Endothelial cell of umbilical vein (primary cell): Measurements from ENCODE around the gene SDK2. TPM values are rescaled to one million over a fixed set of nuclear protein-coding genes. Genes with fewer than 3 reads are reported as not detected.

Experiments
- BruUV-seq: library from RNA; stranded (reverse); fragments of 400-500 nt; replicated peaks from 2 replicates; lab custom pipeline; 2021; lab: Mats Ljungman, UMichigan
- CTCF ChIA-PET: fragments of 300-600, 350-600 bp; sonication (Branson Sonifier 250); formaldehyde crosslinking; loops from one replicate; lab custom pipeline; 2021; ENCODE audit warnings: antibody characterized with exemption, inconsistent platforms; lab: Charles Lee
- POLR2A ChIA-PET: fragments of 300-600, 350-600 bp; sonication (Branson Sonifier 250); formaldehyde crosslinking; loops from one replicate; lab custom pipeline; 2021; ENCODE audit warnings: antibody characterized with exemption, inconsistent platforms; lab: Charles Lee
- DNase-seq: peaks from one replicate; pipeline ENCODE4 v3.0.0-alpha.2; 2011; ENCODE audit warnings: low read depth, low spot score
- FAIRE-seq: peaks from 2 replicates; lab custom pipeline; 2011; peaks lifted over from hg19 to GRCh38; lab: Jason Lieb, UNC
- H2AFZ ChIP-seq: 2 replicates; pipeline ENCODE4 v1.6.0; 2012; ENCODE audit warnings: low read depth, low read length, control low read depth, inconsistent platforms
- H3K27ac ChIP-seq: 2 replicates; pipeline ENCODE4 v1.5.1; 2011; ENCODE audit warnings: low read depth, mild to moderate bottlenecking, control low read depth, low read length, moderate library complexity; ENCODE audit not compliant: insufficient read depth
- H3K27me3 ChIP-seq, 2 experiments: 2 replicates each; pipeline versions ENCODE4 v1.6.0 to v1.6.1; 2011; ENCODE audit warnings: low read length in 2 of 2, mixed read lengths in 1 of 2; ENCODE audit not compliant: control insufficient read depth in 2 of 2, insufficient read depth in 2 of 2
- H3K36me3 ChIP-seq, 2 experiments: 2 replicates in 1 of 2; 3 replicates in 1 of 2; pipeline ENCODE4 v1.5.1; 2011; ENCODE audit warnings: low read length in 2 of 2, mild to moderate bottlenecking in 1 of 2, moderate library complexity in 1 of 2; ENCODE audit not compliant: control insufficient read depth in 2 of 2, insufficient read depth in 2 of 2; ENCODE audit errors: extremely low read depth in 1 of 2
- H3K4me1 ChIP-seq: 3 replicates; pipeline ENCODE4 v1.5.1; 2011; ENCODE audit warnings: mild to moderate bottlenecking, low read length; ENCODE audit not compliant: control insufficient read depth, insufficient read depth; ENCODE audit errors: extremely low read depth
- H3K4me2 ChIP-seq: 2 replicates; pipeline ENCODE4 v1.6.1; 2011; ENCODE audit warnings: low read length, control low read depth, mixed read lengths; ENCODE audit not compliant: insufficient read depth
- H3K4me3 ChIP-seq, 3 experiments: fragments of 200-600 bp in 1 of 3; sonication (generic), shearing (Covaris generic) in 1 of 3; replicated peaks in 1 of 3; 2 replicates each; pipeline ENCODE4 v1.5.1; 2011 to 2016; ENCODE audit warnings: control low read depth in 3 of 3, low read length in 3 of 3, mild to moderate bottlenecking in 2 of 3, inconsistent platforms in 1 of 3, low read depth in 1 of 3, moderate library complexity in 1 of 3; ENCODE audit not compliant: insufficient read depth in 1 of 3
- H3K79me2 ChIP-seq: 2 replicates; pipeline ENCODE4 v1.6.0; 2012; ENCODE audit warnings: low read length, inconsistent platforms; ENCODE audit not compliant: control insufficient read depth, insufficient read depth
- H3K9ac ChIP-seq: replicated peaks from 2 replicates; pipeline ENCODE3; 2011; ENCODE audit warnings: low read length, control low read depth; ENCODE audit not compliant: insufficient read depth; ENCODE audit errors: extremely low read depth
- H3K9me1 ChIP-seq: replicated peaks from 3 replicates; pipeline ENCODE4 v1.6.0; 2011; ENCODE audit warnings: mild to moderate bottlenecking, low read length; ENCODE audit not compliant: control insufficient read depth, insufficient read depth; ENCODE audit errors: extremely low read depth
- H3K9me3 ChIP-seq: replicated peaks from 2 replicates; pipeline ENCODE4 v1.5.1; 2012; ENCODE audit warnings: low read length, inconsistent platforms; ENCODE audit not compliant: control insufficient read depth, insufficient read depth
- H4K20me1 ChIP-seq: replicated peaks from 2 replicates; pipeline ENCODE3; 2011; ENCODE audit warnings: mild to moderate bottlenecking, low read length; ENCODE audit not compliant: control insufficient read depth, insufficient read depth; ENCODE audit errors: extremely low read depth
- EZH2 ChIP-seq: IDR thresholded peaks from 2 replicates; pipeline ENCODE4 v1.6.1; 2012; ENCODE audit warnings: borderline replicate concordance, low read depth, mild to moderate bottlenecking, moderate library complexity, low read length, inconsistent platforms; ENCODE audit not compliant: severe bottlenecking
- GATA2 ChIP-seq: IDR thresholded peaks from 2 replicates; pipeline ENCODE4 v1.7.0; 2011; ENCODE audit warnings: low read depth, mild to moderate bottlenecking, moderate library complexity, mixed read lengths, low read length; ENCODE audit not compliant: insufficient read length, insufficient read depth
- MYC ChIP-seq: IDR thresholded peaks from one replicate; pipeline ENCODE4 v1.6.1; 2011; ENCODE audit warnings: mild to moderate bottlenecking, low read depth, low read length
- POLR2A ChIP-seq: IDR thresholded peaks from 2 replicates; pipeline ENCODE4 v1.6.1; 2012; ENCODE audit warnings: low read depth, mild to moderate bottlenecking, control low read depth, low read length
- POLR2AphosphoS5 ChIP-seq: IDR thresholded peaks from 2 replicates; pipeline ENCODE4 v1.6.1; 2012; ENCODE audit warnings: low read depth, mild to moderate bottlenecking, control low read depth, low read length, moderate library complexity; ENCODE audit not compliant: insufficient read depth
- dilution Hi-C: fragments of 300-500 bp; cut with MboI; formaldehyde crosslinking; loops from one replicate; pipeline ENCODE4 v1.15.0; 2019; ENCODE audit warnings: low sequenced_read_pairs; ENCODE audit not compliant: extremely low pct_ligation_motif_present
- intact Hi-C: fragments of 100-400 bp; cut with micrococcal nuclease; formaldehyde crosslinking; loops from one replicate; pipeline ENCODE4 v1.10.0; 2022
- polyA plus RNA-seq, 4 experiments: library from polyadenylated mRNA; depleted of rRNA in 3 of 4; stranded (reverse) in 3 of 4; unstranded in 1 of 4; fragments of >200 nt; gene quantifications; 2 replicates each; pipeline versions ENCODE4 v1.2.1 to v1.2.3, GENCODE V29; 2011 to 2012; ENCODE audit warnings: missing spikeins in 1 of 4
- total RNA-seq: library from RNA; stranded (reverse); gene quantifications from 2 replicates; pipeline ENCODE4 v1.2.3, GENCODE V29; 2021
- TF ChIP-seq, protein P1 (sequence below): IDR thresholded peaks from 2 replicates; pipeline ENCODE4 v1.6.1; 2011; ENCODE audit not compliant: insufficient read depth, insufficient read length

SDK2 gene
- total and polyA plus RNA-seq, 2 donors (not counting 3 experiments of a cell fraction or from before 2014, with no cell fraction given): not detected

DNA sequence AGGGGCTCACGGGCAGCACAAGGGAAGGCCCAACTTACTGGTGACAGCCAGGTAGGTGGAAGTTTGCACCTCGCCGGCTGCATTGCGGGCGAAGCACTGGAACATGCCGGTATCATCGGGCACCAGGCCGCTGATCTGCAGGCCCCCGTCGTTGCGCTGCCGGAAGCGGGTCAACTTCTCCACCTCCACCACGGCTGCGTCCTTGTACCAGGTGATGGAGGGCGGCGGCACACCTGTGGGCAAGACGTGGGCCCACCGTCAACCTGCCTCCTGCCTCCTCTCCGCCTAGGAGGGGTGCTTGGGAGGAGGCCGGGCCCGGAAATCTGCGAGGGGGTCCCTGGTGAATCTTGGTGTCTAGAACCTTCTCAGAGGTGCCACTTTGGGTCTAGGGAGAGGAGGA, 208.8 kb downstream of the SDK2 start:
- H3K4me3 ChIP-seq: no peak overlapping the region
- ChIA-PET CTCF (no interaction called here), POLR2A (no interaction called here)
- no peaks in the 10 kb centered on the region for H3K36me3 ChIP-seq
- no peaks in the 10 kb centered on the region for H3K79me2 ChIP-seq
- DNase-seq (no peak), FAIRE-seq (no peak)
- TF ChIP-seq EZH2: no peak
- TF ChIP-seq POLR2A: no peak
- no peak for TF ChIP-seq MYC
- no peak for TF ChIP-seq GATA2
- TF ChIP-seq POLR2AphosphoS5: no peak
- TF ChIP-seq, protein P1, sequence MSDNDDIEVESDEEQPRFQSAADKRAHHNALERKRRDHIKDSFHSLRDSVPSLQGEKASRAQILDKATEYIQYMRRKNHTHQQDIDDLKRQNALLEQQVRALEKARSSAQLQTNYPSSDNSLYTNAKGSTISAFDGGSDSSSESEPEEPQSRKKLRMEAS: no peak
- H3K9me3 ChIP-seq: no peaks in the 10 kb centered on the region
- H4K20me1 ChIP-seq: no peaks in the 10 kb centered on the region
- intact Hi-C loops: no loop called here
- H2AFZ ChIP-seq: no peak overlapping the region
- no peaks in the 10 kb centered on the region for H3K4me1 ChIP-seq
- no peak overlapping the region for H3K9ac ChIP-seq
- H3K9me1 ChIP-seq: no peaks in the 10 kb centered on the region
- H3K27ac ChIP-seq: no peak overlapping the region
- H3K4me2 ChIP-seq: no peak overlapping the region
- BruUV-seq: no TSS peak
- dilution Hi-C loops: no loop called here
- H3K27me3 ChIP-seq: no peaks in the 10 kb centered on the region

DNA sequence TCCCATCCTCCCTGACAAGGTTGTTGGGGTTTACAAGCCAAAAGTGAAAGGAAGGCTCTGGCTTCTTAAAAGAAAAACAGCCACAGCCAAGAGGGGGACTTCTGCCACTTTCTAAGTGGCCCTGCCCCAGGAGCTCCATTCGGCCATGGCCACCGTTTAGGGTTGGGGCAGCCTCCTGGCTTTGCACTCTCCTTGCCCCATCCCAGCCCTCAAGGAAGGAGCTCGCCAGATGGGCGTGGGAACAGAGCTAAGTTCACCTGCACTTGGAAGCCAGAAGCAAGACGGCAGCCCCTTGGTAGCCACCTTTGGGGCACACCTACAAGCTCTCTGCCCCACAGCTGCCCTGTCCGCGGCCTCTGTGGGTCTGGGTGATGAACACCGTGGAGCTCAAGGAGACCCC, 210.1 kb downstream of the SDK2 start:
- TF ChIP-seq MYC: no peak
- H3K9ac ChIP-seq: no peak overlapping the region
- H3K4me2 ChIP-seq: no peak overlapping the region
- H3K79me2 ChIP-seq: no peaks in the 10 kb centered on the region
- DNase-seq (no peak), FAIRE-seq (no peak)
- H4K20me1 ChIP-seq: no peaks in the 10 kb centered on the region
- H2AFZ ChIP-seq: no peak overlapping the region
- dilution Hi-C loops: no loop called here
- H3K4me1 ChIP-seq: no peaks in the 10 kb centered on the region
- no peaks in the 10 kb centered on the region for H3K9me1 ChIP-seq
- H3K27ac ChIP-seq: no peak overlapping the region
- no TSS peak for BruUV-seq
- H3K27me3 ChIP-seq: no peaks in the 10 kb centered on the region
- CTCF ChIA-PET: interaction anchor here (1.1 kb wide), 1 partner anchor 765 kb away, joined by 3 read pairs; no protein-coding TSS in a partner anchor
- no peaks in the 10 kb centered on the region for H3K36me3 ChIP-seq
- POLR2A ChIA-PET: no interaction called here
- H3K9me3 ChIP-seq: no peaks in the 10 kb centered on the region
- intact Hi-C loops: no loop called here
- no peak overlapping the region for H3K4me3 ChIP-seq
